Measurements from ENCODE around the gene PTGFR. TPM values are rescaled to one million over a fixed set of nuclear protein-coding genes. Genes with fewer than 3 reads are reported as not detected.

PTGFR gene
- total RNA-seq, 1 donor = 67.7 TPM

DNA sequence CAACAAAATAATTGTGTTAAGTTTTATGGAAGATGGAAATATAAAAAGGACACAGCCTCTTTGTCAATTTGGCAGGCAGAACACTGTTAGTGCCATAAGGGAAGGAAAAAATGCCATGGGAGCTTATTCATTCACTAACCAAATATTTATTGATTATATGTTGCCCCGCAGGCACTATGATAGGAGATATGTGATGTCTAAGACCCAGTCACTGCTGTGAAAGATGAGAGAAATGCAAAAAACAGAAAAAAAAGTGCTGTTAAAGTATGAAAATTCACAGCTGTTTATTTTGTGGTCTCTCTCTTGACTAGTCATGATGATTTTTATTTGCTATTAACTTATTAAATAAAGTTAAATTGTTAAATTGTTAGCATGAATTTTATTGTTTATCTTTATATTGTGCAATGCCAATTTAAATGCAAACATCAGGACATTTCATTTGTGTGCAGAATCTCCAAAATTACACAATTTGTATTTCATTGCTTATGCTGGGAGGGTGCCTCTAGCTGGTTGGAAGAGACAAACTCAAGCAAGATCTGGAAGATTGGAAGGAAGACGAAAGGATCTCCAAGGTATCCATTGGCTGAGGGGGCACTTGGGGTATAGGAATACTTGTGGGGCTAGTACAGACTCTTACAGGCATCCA lies 17.8 kb upstream of the PTGFR start:
- no peak overlapping the region for H3K27ac ChIP-seq (ENCODE audit: low read depth, low read length)
- TF ChIP-seq, protein P1, sequence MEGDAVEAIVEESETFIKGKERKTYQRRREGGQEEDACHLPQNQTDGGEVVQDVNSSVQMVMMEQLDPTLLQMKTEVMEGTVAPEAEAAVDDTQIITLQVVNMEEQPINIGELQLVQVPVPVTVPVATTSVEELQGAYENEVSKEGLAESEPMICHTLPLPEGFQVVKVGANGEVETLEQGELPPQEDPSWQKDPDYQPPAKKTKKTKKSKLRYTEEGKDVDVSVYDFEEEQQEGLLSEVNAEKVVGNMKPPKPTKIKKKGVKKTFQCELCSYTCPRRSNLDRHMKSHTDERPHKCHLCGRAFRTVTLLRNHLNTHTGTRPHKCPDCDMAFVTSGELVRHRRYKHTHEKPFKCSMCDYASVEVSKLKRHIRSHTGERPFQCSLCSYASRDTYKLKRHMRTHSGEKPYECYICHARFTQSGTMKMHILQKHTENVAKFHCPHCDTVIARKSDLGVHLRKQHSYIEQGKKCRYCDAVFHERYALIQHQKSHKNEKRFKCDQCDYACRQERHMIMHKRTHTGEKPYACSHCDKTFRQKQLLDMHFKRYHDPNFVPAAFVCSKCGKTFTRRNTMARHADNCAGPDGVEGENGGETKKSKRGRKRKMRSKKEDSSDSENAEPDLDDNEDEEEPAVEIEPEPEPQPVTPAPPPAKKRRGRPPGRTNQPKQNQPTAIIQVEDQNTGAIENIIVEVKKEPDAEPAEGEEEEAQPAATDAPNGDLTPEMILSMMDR (IDR thresholded peaks at IDR 0.05; ENCODE audit: extremely low read depth, low read depth, low read length) = no peak
- peaks cover 10% of the 10 kb centered on the region for H3K4me1 ChIP-seq (ENCODE audit: insufficient read depth, low read length)
- H3K4me3 ChIP-seq (ENCODE audit: insufficient read depth, low read length) = no peak overlapping the region
- H3K79me2 ChIP-seq (ENCODE audit: insufficient read depth, low read length) = no peaks in the 10 kb centered on the region
- no peaks in the 10 kb centered on the region for H3K9me3 ChIP-seq (ENCODE audit: low read depth, low read length)
- no peak overlapping the region for H2AFZ ChIP-seq (ENCODE audit: low read length)
- H4K20me1 ChIP-seq (ENCODE audit: insufficient read depth, low read length) = no peaks in the 10 kb centered on the region
- no peak overlapping the region for H3K4me2 ChIP-seq (ENCODE audit: insufficient read depth, low read length)
- DNase-seq (ENCODE audit: insufficient read length, low spot score, missing footprints) = no peak
- H3K27me3 ChIP-seq (ENCODE audit: insufficient read depth, low read length) = no peaks in the 10 kb centered on the region
- H3K36me3 ChIP-seq (ENCODE audit: insufficient read depth, low read length) = no peaks in the 10 kb centered on the region

DNA sequence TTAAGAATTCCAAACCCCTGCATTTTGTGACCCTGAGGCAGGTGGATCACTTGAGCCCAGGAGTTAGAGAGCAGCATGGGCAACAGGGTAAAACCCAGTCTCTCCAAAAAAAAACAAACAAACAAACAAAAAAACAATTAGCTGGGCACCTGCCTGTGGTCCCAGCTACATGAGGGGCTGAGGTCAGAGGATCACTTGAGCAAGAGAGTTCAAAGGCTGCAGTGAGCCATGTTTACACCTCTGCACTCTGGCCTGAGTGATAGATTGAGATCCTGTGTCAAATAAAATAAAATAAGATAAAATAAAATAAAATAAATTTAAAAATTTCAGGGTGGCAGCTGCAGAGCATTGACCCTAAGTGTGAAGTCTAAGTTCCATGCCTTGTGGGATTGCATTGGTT lies 16.7 kb upstream of the PTGFR start:
- Histone ChIP-seq H3K4me3 (ENCODE audit: insufficient read depth, low read length) (no peak overlapping the region), H3K4me2 (ENCODE audit: insufficient read depth, low read length) (no peak overlapping the region), H3K79me2 (ENCODE audit: insufficient read depth, low read length) (no peaks in the 10 kb centered on the region), H3K27me3 (ENCODE audit: insufficient read depth, low read length) (no peaks in the 10 kb centered on the region), H3K4me1 (ENCODE audit: insufficient read depth, low read length) (peaks cover 10% of the 10 kb centered on the region), H4K20me1 (ENCODE audit: insufficient read depth, low read length) (no peaks in the 10 kb centered on the region), H3K27ac (ENCODE audit: low read depth, low read length) (no peak overlapping the region), H3K9me3 (ENCODE audit: low read depth, low read length) (no peaks in the 10 kb centered on the region), H3K36me3 (ENCODE audit: insufficient read depth, low read length) (no peaks in the 10 kb centered on the region), H2AFZ (ENCODE audit: low read length) (no peak overlapping the region)
- no peak for DNase-seq (ENCODE audit: insufficient read length, low spot score, missing footprints)
- TF ChIP-seq, protein P1 (IDR thresholded peaks at IDR 0.05; ENCODE audit: extremely low read depth, low read depth, low read length) = no peak

DNA sequence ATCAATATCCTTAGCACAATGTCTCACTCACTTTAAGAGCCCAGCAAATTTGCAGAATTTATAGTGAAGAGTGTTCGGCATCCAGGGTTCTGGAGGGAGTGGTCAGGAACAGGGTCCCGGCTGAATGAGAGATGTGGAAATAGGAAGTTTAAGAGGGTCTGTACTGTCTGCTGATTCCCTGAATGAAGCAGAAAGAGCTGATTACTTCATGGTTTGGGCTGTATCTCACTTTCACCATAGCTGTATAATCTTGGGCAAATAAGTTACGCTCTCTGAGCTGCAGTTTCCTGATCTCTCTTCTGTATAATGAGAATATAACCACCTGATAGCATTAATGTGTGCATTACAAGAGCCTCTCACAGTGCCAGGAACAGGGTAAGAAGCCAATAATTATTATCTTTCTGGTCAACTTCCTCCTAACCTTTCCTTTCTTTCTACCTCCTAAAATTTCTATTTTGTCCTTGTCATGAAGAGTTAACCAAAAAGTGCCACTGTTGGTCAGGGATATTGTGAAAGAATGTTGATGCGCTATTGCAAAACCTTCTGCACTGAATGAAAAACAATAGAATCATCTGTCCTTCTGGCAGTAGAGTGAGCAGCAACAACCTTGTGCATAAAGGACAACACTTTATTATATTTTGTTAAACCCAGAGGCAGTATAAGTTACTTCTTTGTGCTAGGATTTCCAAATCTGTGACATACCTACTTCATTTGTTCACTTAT lies 14.7 kb upstream of the PTGFR start:
- H4K20me1 ChIP-seq (ENCODE audit: insufficient read depth, low read length) = no peaks in the 10 kb centered on the region
- DNase-seq (ENCODE audit: insufficient read length, low spot score, missing footprints) = no peak
- H3K9me3 ChIP-seq (ENCODE audit: low read depth, low read length) = no peaks in the 10 kb centered on the region
- no peaks in the 10 kb centered on the region for H3K79me2 ChIP-seq (ENCODE audit: insufficient read depth, low read length)
- peak overlapping the region; percentile 10 for H2AFZ ChIP-seq (ENCODE audit: low read length)
- peaks cover 10% of the 10 kb centered on the region for H3K4me1 ChIP-seq (ENCODE audit: insufficient read depth, low read length)
- H3K4me2 ChIP-seq (ENCODE audit: insufficient read depth, low read length) = peak overlapping the region; percentile 9
- H3K27me3 ChIP-seq (ENCODE audit: insufficient read depth, low read length) = no peaks in the 10 kb centered on the region
- H3K27ac ChIP-seq (ENCODE audit: low read depth, low read length) = no peak overlapping the region
- H3K36me3 ChIP-seq (ENCODE audit: insufficient read depth, low read length) = no peaks in the 10 kb centered on the region
- H3K4me3 ChIP-seq (ENCODE audit: insufficient read depth, low read length) = no peak overlapping the region
- TF ChIP-seq, protein P1 (IDR thresholded peaks at IDR 0.05; ENCODE audit: extremely low read depth, low read depth, low read length) = no peak

DNA sequence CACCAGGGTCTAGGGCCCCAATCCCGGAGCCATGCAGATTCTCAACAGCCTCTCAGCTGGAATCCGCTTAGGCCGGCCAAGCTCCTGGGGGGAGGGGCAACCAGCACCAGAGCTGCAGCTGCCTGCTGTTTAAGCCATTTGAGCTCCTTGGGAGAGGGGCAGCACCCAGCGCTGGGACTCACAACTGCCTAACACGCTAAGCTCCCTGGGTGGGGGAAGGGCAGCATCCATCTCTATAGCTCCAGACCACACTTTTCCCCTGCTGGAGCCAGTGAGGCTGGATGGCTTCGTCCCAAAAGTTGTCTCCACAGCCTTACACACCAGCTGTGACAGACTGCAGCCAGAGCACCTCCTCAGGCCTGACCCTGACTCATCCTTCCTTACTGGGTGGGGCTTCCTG lies 6.9 kb upstream of the PTGFR start:
- DNase-seq (ENCODE audit: insufficient read length, low spot score, missing footprints) = peak; percentile 61
- TF ChIP-seq, protein P1 (IDR thresholded peaks at IDR 0.05; ENCODE audit: extremely low read depth, low read depth, low read length) = no peak
- Histone ChIP-seq H3K27me3 (ENCODE audit: insufficient read depth, low read length) (no peaks in the 10 kb centered on the region), H2AFZ (ENCODE audit: low read length) (no peak overlapping the region), H4K20me1 (ENCODE audit: insufficient read depth, low read length) (no peaks in the 10 kb centered on the region), H3K4me2 (ENCODE audit: insufficient read depth, low read length) (no peak overlapping the region), H3K27ac (ENCODE audit: low read depth, low read length) (no peak overlapping the region), H3K4me1 (ENCODE audit: insufficient read depth, low read length) (peaks cover 3% of the 10 kb centered on the region), H3K9me3 (ENCODE audit: low read depth, low read length) (no peaks in the 10 kb centered on the region), H3K79me2 (ENCODE audit: insufficient read depth, low read length) (no peaks in the 10 kb centered on the region), H3K4me3 (ENCODE audit: insufficient read depth, low read length) (no peak overlapping the region), H3K36me3 (ENCODE audit: insufficient read depth, low read length) (no peaks in the 10 kb centered on the region)

Data from osteoblast (primary cell).